ENCODE measurements around the gene LRRN4.

GRCh38 chr20:6066582-6066981 is 12.7 kb upstream of the LRRN4 start:
- TF ChIP-seq EZH2 (IDR thresholded peaks at IDR 0.05; ENCODE audit: low read depth) (no peak), CTCF (conservative IDR thresholded peaks at IDR 0.05) (no peak)

Measured in PC-9 (cell line).